Transverse colon (tissue), 4 donors: Measurements from ENCODE around the gene DDX27. TPM values are rescaled to one million over a fixed set of nuclear protein-coding genes. Genes with fewer than 3 reads are reported as not detected.

Experiments used
- DNase-seq: peaks from one replicate; pipeline ENCODE4 v3.0.0-alpha.2; 2019
- H3K27ac ChIP-seq, 4 donors: fragments of 200-600 bp; sonication (generic); 2 replicates each; pipeline ENCODE4 v1.5.1; 2016 to 2018; ENCODE audit warnings: inconsistent platforms in 4 of 4
- H3K27me3 ChIP-seq: fragments of 200-600 bp; sonication (generic); 2 replicates; pipeline ENCODE4 v1.5.1; 2017; ENCODE audit warnings: inconsistent platforms
- H3K36me3 ChIP-seq, 4 donors: fragments of 200-600 bp; sonication (generic); 2 replicates each; pipeline ENCODE4 v1.5.1; 2017 to 2019; ENCODE audit warnings: inconsistent platforms in 4 of 4
- H3K4me1 ChIP-seq, 4 donors: fragments of 200-600 bp; sonication (generic); 2 replicates each; pipeline ENCODE4 v1.5.1; 2017 to 2020; ENCODE audit warnings: inconsistent platforms in 4 of 4
- H3K4me3 ChIP-seq, 4 donors: fragments of 200-600 bp; sonication (generic); 1 replicate in 1 of 4; 2 replicates in 3 of 4; pipeline versions ENCODE4 v1.5.1 to v1.6.1; 2017 to 2019; ENCODE audit warnings: inconsistent platforms in 4 of 4
- H3K9me3 ChIP-seq, 2 donors: fragments of 200-600 bp; sonication (generic); 2 replicates each; pipeline ENCODE4 v1.5.1; 2017 to 2019; ENCODE audit warnings: inconsistent platforms in 2 of 2
- EP300 ChIP-seq: sonication (generic); formaldehyde crosslinking; IDR thresholded peaks from one replicate; pipeline ENCODE4 v1.6.1; 2017; ENCODE audit warnings: antibody characterized with exemption, low read depth
- POLR2A ChIP-seq: fragments of 450-650 bp; IDR thresholded peaks from one replicate; pipeline ENCODE4 v1.6.1; 2016; ENCODE audit warnings: antibody characterized with exemption, mild to moderate bottlenecking, moderate library complexity
- POLR2AphosphoS5 ChIP-seq, 3 donors: sonication (generic); formaldehyde crosslinking; IDR thresholded peaks; one replicate each; pipeline ENCODE4 v1.6.1; 2016; ENCODE audit warnings: antibody characterized with exemption in 3 of 3
- WGBS, 2 donors: methylation state at CpG; one replicate each; pipeline ENCODE4 v1.1.5; 2018; ENCODE audit warnings: low coverage in 1 of 2; 5-methylcytosine and 5-hydroxymethylcytosine counted together
- in situ Hi-C, 4 donors: fragments of 200-750 bp; cut with MboI; loops; one replicate each; pipeline versions ENCODE4 v1.15.0 to v1.15.1; 2017; ENCODE audit warnings: low sequenced_read_pairs in 3 of 4, low pct_ligation_motif_present in 1 of 4, low pct_unique_long_range_greater_than_20kb in 1 of 4
- intact Hi-C: fragments of 100-400 bp; cut with DNase I; formaldehyde crosslinking; loops from one replicate; pipeline ENCODE4 v1.15.1; 2023; ENCODE audit warnings: low total_unique reads
- total RNA-seq, 4 donors: library from RNA; depleted of rRNA; stranded (reverse); fragments of >200 nt; gene quantifications; one replicate each; pipeline ENCODE4 v1.1.0, GENCODE V29; 2016
- TF ChIP-seq, protein P1 (sequence below), 5 experiments: fragments of 200-600 bp in 3 of 5; fragments of 450-650 bp in 2 of 5; sonication (generic) in 3 of 5; IDR thresholded peaks; 1 replicate in 2 of 5; 2 replicates in 3 of 5; pipeline ENCODE4 v1.5.1; 2016 to 2017; ENCODE audit warnings: antibody characterized with exemption in 5 of 5, inconsistent platforms in 3 of 5, mild to moderate bottlenecking in 2 of 5, moderate library complexity in 1 of 5

DDX27 gene
- total RNA-seq, 4 donors from 2014 or later, result 13.1 to 37.0 (median 24.8) TPM

DNA sequence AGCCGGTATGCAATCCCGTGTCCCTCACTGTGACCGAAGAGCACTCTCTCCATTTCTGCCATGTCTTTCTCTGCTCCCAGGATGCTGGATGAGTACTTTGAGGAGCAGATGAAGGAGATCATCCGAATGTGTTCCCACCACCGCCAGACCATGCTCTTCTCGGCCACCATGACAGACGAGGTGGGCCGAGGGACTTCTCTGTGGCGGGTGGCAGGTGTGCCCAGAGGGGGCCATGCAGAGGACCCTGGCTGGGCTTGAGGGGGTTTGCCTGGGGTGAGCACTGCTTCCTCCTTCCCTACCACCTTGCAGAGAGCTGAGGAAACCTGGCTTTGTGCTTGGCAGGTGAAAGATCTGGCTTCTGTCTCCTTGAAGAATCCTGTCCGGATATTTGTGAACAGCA is 14.0 kb downstream of the DDX27 start:
- DNase-seq, result no peak
- intact Hi-C loops, result no loop called here
- H3K27ac ChIP-seq, result no peak overlapping the region
- H3K27me3 ChIP-seq, result no peaks in the 10 kb centered on the region
- H3K4me3 ChIP-seq, result no peak overlapping the region
- H3K36me3 ChIP-seq, result peaks cover 0 to 59% (median 28%) of the 10 kb centered on the region in 4 donors
- in situ Hi-C loops, result no loop called here
- TF ChIP-seq POLR2A, result no peak
- H3K4me1 ChIP-seq, result no peaks in the 10 kb centered on the region
- H3K9me3 ChIP-seq, result no peaks in the 10 kb centered on the region
- WGBS, 2 donors, result 90 to 91% methylated on average over 8 to 10 of the region's 10 CpGs

DNA sequence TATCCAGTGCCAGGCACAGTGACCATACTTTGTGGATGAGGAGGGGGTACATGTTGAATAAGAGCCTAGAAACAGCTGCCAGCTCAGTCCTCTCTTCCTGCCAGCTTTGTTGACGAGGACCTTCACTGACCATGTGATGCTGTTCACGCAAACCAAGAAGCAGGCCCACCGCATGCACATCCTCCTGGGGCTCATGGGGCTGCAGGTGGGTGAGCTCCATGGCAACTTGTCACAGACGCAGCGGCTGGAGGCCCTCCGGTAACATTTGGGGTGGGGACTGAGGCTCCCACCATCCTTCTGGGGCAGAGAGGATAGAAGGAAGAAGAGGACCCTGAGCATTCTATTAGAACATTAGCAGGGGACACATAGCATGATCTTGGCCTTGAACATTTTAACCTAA is 15.6 kb downstream of the DDX27 start:
- H3K27ac ChIP-seq, result no peak overlapping the region

DNA sequence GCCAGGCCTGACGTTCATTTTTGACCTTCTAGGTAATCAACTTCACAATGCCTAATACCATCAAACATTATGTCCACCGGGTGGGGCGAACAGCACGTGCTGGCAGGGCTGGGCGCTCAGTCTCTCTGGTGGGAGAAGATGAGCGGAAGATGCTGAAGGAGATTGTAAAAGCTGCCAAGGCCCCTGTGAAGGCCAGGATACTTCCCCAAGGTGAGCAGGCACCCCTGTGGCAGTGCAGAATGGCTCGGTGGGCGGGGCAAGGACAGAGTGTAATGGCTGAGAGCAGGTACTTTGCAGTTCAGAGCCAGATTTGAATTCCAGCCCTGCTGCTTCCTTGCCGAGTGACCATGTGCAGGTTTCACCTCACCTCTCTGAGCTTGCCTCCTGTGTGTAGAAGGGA is 17.1 kb downstream of the DDX27 start:
- Histone ChIP-seq H3K4me3 (no peak overlapping the region), H3K27me3 (no peaks in the 10 kb centered on the region), H3K36me3 (peaks cover 0 to 61% (median 29%) of the 10 kb centered on the region in 4 donors), H3K27ac (no peak overlapping the region), H3K9me3 (no peaks in the 10 kb centered on the region), H3K4me1 (no peaks in the 10 kb centered on the region)
- 84 to 100% methylated on average over 1 to 9 of the region's 9 CpGs for WGBS, 2 donors
- TF ChIP-seq POLR2AphosphoS5 (IDR thresholded peaks at IDR 0.05) (no peak), POLR2A (no peak), EP300 (no peak)
- TF ChIP-seq, protein P1, sequence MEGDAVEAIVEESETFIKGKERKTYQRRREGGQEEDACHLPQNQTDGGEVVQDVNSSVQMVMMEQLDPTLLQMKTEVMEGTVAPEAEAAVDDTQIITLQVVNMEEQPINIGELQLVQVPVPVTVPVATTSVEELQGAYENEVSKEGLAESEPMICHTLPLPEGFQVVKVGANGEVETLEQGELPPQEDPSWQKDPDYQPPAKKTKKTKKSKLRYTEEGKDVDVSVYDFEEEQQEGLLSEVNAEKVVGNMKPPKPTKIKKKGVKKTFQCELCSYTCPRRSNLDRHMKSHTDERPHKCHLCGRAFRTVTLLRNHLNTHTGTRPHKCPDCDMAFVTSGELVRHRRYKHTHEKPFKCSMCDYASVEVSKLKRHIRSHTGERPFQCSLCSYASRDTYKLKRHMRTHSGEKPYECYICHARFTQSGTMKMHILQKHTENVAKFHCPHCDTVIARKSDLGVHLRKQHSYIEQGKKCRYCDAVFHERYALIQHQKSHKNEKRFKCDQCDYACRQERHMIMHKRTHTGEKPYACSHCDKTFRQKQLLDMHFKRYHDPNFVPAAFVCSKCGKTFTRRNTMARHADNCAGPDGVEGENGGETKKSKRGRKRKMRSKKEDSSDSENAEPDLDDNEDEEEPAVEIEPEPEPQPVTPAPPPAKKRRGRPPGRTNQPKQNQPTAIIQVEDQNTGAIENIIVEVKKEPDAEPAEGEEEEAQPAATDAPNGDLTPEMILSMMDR (IDR thresholded peaks at IDR 0.05), result no peak
- in situ Hi-C loops (no loop called here), intact Hi-C loops (no loop called here)
- no peak for DNase-seq

More for the DNA sequence above, 15.6 kb downstream of the DDX27 start:
- no peak for TF ChIP-seq POLR2AphosphoS5 (IDR thresholded peaks at IDR 0.05)
- no peak for TF ChIP-seq POLR2A
- no peak for TF ChIP-seq EP300
- TF ChIP-seq, protein P1 (IDR thresholded peaks at IDR 0.05), result no peak
- in situ Hi-C loops (no loop called here), intact Hi-C loops (no loop called here)
- Histone ChIP-seq H3K9me3 (no peaks in the 10 kb centered on the region), H3K4me3 (no peak overlapping the region), H3K36me3 (peaks cover 0 to 65% (median 31%) of the 10 kb centered on the region in 4 donors), H3K27me3 (no peaks in the 10 kb centered on the region), H3K4me1 (no peaks in the 10 kb centered on the region)
- DNase-seq, result no peak
- 92% methylated on average over 6 of the region's 6 CpGs; no CpG with 5 or more reads in 1 of the 2 donors for WGBS, 2 donors

DNA sequence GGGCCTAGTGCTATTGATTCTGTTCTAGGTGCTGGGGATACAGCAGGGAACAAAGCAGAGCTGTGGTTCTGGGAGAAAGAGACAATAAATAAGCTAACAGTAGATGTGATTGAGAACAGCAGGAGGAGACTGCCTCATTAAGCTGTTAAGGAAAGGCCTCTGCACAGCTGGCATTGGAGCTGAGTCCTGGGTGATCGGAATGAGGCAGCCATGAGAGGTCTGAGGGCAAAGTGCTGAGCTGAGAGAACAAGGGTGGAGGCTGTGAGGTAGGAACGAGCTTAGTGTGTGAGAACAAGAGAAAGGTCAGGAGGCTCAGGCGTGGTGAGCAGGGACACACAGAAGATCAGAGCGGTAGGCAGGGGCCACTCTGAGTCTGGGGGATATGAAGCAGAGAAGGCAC is 18.3 kb downstream of the DDX27 start:
- Histone ChIP-seq H3K36me3 (peaks cover 0 to 62% (median 30%) of the 10 kb centered on the region in 4 donors), H3K4me1 (no peaks in the 10 kb centered on the region), H3K9me3 (no peaks in the 10 kb centered on the region), H3K27ac (no peak overlapping the region), H3K4me3 (no peak overlapping the region), H3K27me3 (no peaks in the 10 kb centered on the region)
- no peak for TF ChIP-seq POLR2A
- TF ChIP-seq EP300, result no peak
- TF ChIP-seq, protein P1 (IDR thresholded peaks at IDR 0.05), result no peak
- TF ChIP-seq POLR2AphosphoS5 (IDR thresholded peaks at IDR 0.05), result no peak
- 37 to 74% methylated on average over 2 to 4 of the region's 4 CpGs for WGBS, 2 donors
- in situ Hi-C loops, result no loop called here
- DNase-seq, result no peak
- intact Hi-C loops, result no loop called here
